Dedifferentiated amniotic fluid mesenchymal stem cell (primary cell): Measurements from ENCODE around the gene SH3RF1.
"Not testable (repeated sequence)": the region's sequence is repeated elsewhere in the genome, so short reads cannot be mapped to it uniquely, and the experiment has no call there.

Source experiments
- DNase-seq: peaks from one replicate; pipeline ENCODE4 v3.0.0-alpha.2; 2016; ENCODE audit errors: extremely low spot score

SH3RF1 gene

GRCh38 chr4:169201222-169202144, 69.3 kb downstream of the SH3RF1 start:
- peak; percentile 56 for DNase-seq

DNA sequence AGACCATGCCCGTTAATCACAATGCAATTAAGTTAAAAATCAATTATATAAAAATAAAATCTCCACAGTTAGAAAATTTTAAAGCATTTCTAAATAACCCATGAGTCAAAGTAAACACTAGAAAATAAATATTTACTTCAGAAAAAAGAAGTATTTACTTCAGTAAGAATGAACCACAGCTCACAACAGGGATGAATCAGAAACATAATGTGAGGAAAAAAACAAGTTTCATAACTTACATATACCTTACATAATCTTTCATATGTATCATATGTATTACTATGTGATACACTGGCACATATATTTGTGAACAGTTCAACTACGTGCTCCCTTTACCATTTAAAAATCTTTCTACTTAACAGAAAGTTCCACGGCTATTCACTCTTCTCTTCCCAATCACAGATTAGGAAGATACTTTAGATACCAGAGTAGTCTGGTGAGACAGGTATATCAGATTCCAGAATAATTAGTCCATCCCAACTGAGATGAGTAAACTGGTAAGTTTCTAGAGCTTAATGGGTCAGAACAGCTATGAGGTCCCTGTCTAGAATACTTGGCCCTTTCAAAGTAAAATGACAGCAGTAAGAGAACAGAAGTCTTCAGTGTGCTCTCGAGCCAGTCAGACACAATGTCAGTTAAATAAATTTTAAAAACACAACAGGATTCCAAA, 70.3 kb downstream of the SH3RF1 start:
- no peak for DNase-seq

GRCh38 chr4:169199184-169199583, 71.6 kb downstream of the SH3RF1 start:
- no peak for DNase-seq

GRCh38 chr4:169198167-169198566, 72.6 kb downstream of the SH3RF1 start:
- DNase-seq: no peak

DNA sequence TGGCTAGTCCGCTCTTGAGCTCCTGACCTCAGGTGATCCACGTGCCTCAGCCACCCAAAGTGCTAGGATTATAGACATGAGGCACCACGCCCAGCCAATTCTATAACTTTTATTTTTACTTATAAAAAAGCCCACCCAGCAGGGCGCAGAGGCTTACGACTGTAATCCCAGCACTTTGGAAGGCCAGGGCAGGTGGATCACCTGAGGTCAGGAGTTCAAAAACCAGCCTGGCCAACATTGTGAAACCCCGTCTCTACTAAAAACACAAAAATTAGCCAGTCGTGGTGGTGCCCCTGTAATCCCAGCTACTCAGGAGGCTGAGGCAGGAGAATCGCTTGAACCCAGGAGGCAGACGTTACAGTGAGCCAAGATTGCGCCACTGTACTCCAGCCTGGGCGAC, 73.5 kb downstream of the SH3RF1 start:
- DNase-seq: not testable (repeated sequence)

DNA sequence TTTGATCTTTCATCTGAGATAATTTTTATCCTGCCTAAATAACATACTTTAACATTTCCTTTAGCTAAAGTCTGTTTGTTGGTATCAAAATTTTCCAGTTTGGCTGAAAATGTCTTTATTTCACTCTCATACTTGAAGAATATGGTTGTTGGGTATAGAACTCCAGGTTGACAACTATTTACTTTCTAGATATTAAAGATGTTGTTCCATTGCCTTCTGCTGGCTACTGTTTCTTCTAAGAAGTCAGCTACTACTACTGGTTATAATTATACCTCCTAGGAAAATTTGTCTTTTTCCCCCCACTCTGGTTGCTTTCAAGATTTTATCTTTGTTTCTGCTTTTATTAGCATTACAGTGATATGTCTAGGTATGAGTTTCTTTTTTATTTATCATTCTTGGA, 75.7 kb downstream of the SH3RF1 start:
- DNase-seq: no peak

GRCh38 chr4:169189968-169190367, 80.8 kb downstream of the SH3RF1 start:
- not testable (repeated sequence) for DNase-seq

DNA sequence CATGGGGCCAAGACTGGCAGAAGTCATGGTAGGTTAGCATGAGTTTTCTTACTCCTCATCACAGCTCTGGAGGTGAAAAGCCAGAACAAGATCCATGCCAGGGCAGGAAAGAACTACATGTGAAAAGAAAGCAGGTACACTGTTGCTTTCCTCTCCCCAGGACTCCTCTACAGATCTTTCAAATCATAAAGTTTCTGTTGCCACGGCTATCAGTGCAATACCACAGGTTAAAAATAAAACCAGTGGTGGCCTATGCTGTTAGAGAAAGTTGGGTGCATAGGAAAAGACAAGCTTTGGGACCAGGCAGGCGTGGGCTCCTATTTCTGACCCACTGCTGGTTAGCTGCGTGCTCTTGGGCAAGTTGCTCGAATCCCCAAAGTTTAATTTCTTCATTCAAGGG, 81.4 kb downstream of the SH3RF1 start:
- no peak for DNase-seq

GRCh38 chr4:169188204-169188603, 82.6 kb downstream of the SH3RF1 start:
- no peak for DNase-seq

DNA sequence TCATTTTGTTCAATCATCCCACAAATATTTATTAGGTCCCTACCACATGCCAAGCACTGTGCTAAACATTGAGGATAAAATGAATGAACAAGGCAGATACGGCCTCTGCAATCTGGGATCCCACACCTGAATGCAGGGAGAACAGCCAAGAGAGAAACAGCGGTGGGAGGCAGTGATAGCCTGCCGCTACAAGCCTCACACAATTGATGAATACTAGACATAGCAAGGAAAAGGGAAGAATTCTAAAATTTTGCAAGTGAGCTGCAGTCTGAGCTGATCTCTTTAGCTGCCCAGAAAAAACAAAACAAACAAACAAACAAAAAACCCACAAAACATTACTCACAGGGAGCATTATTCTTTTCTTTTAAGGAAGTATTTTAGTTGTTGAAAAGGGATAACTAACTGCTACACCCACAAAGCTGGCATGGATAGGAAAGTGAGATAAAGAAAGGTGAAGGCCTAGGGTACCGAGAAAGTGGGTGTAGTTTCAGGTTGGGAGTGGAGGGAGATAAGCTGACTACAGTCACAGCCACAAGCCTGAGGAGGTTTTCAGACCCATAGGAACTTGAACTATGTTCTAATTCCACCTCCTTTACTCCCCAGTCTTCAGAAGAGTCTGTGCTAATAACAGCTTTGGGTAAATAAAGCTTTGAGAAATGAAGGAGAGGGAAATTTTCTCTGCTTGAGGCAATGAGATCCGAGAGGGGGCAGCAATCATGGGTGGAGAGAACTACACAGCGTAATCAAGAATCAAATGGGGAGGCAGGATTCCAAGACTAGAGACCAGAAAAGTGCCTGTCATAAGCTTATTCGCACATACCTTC, 85.4 kb downstream of the SH3RF1 start:
- DNase-seq: no peak

DNA sequence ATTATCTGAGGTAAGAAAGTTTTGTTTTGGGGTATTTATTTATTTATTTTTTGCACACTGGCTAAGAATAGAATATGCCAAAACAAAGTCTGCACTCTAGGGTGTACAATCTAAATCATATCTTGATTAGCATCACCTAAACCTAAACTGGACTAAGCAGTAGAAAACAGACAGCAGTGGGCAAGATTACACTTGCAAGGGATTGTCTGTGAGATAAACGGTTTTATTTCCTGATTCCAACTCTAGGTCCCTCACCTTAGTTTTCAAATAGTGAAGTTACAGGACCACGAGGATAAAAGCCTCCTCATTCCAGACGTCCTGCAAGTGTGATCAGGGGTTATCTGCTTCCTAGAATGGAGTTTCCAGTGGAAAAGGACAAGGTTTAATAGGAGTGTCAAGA, 86.1 kb downstream of the SH3RF1 start:
- DNase-seq: no peak

DNA sequence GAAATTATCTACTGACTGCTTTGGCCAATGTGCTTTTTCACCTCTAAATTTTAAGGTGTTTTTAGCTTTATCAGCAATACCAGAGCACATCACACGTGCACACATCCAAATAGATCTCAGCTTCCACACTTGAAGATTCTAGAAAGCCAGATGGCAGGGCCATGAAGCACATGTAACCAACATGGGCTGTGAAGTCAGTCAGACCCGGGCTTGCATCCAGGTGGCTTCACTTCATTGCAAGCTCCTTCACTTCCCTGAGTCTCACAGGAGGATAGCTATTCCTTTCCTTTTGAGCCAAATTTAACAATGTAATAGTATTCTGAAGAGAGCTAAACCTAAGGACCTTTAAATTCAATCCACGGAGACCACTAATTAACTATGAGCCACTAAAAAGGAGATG, 86.5 kb downstream of the SH3RF1 start:
- DNase-seq: no peak

- DNase-seq: no peak
Measured at GRCh38 chr4:169183581-169183980, 87.2 kb downstream of the SH3RF1 start.

DNA sequence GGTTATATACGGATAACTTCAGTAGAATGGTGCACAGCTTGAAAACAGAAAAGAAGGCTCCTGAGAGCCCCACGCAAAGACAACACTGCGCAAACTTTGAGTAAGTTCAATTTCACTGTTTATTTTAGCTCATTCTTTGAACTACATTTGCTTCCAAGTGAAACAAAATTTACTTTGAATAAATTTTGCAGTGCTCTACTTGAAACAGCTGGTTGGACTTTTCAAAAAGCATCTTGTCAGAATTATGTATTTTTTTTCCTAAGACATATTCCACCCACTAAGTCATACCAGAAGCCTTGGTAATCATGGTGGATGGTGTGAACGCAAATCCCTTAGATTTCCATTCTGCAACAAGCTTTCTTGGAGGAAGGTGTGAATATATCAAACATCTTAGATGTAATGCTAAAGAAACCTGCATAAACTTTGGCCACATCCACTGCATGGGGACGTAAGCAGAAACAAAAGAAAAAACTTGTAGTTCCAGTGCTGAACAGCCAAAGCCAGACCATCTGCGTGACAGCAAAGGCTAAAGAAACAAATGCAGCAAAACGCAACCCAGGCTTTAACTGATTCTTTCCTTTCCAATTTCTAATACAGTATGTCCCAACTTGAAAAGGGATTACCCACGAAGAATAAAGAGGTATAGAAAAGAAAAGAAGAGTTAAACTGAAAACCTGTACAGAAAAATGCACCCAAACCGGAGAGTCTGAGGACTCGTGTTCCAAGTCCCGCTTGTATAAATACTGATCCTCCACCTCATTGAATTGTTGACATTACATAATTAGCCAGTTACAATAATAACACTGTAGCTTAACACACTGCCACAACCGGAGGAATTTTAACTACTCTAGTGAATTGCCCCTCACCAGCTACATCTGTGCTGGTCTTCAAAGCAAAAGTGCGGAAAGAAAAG, 90.9 kb downstream of the SH3RF1 start:
- peak; percentile 49 for DNase-seq

DNA sequence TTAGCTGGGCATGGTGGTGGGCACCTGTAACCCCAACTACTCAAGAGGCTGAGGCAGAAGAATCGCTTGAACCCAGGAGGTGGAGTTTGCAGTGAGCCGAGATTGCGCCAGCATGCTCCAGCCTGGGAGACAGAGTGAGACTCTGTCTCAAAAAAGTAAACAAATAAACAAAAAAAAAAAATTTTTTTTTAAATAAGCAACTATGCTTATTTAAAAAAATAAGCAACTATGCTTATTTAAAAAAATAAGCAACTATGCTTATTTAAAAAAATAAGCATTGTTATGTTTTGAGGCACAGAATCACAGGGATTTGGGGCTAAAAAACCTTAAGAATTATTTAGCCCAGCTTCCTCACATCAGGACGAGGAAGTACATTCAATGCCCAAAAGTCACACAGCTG, 92.7 kb downstream of the SH3RF1 start:
- not testable (repeated sequence) for DNase-seq

- no peak for DNase-seq
Measured at GRCh38 chr4:169175476-169175875, 95.3 kb downstream of the SH3RF1 start.

DNA sequence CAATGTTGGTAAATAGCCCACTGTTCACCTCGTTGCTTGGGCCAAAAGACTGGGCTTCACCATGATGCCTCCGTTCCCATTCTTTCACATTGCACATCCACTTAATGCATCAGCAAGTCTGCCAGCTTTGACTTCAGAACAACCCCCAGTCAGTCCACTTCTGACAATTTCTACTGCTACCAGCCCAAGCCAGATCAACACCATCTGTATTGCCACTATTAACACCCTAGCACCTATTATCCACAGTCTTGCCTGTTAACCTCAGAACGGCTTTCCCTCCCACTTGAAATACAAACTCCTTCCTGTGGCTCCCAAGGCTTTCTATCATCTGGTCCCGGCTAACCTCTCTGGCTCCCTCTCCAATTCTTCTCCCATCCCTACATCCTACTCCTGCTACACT, 95.7 kb downstream of the SH3RF1 start:
- DNase-seq: no peak

DNA sequence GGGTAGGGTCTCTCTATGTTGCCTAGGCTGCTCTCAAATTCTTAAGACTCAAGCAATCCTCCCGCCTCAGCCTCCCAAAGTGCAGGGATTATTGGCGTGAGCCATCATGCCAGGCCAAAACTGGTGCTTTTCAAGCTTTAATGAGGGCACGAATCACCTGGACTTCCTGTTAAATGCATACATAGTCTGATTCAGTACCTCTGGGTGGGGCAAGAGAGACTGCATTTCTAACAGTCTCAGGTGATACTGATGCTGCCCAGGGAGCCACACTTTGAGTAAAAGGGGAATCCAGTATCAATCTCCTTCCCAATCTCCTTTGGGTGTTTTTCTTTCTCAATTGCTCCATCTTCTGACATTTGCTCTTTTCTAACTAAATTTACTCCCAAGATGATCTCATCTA, 96.5 kb downstream of the SH3RF1 start:
- DNase-seq: no peak

GRCh38 chr4:169167957-169168858, 102.5 kb downstream of the SH3RF1 start:
- no peak for DNase-seq
